A549 (cell line): Measurements from ENCODE around the gene WNT3A. TPM values are rescaled to one million over a fixed set of nuclear protein-coding genes. Genes with fewer than 3 reads are reported as not detected.

Experiments used
- ATAC-seq, 2 experiments: fragments of 200-7000 bp in 1 of 2; fragments of >200 bp in 1 of 2; cut with Nextera tagmentation in 1 of 2; cut with Tn5 transposase in 1 of 2; 3 replicates each; pipeline versions ENCODE4 v1.8.0 to v1.9.1; 2018 to 2020; ENCODE audit warnings: mild to moderate bottlenecking in 1 of 2, moderate library complexity in 1 of 2
- CTCF ChIA-PET: fragments of 300-600 bp; sonication (Branson Sonifier 250); formaldehyde crosslinking; extraction: SDS; loops from one replicate; lab custom pipeline; 2021; ENCODE audit warnings: antibody characterized with exemption, inconsistent platforms; lab: Yijun Ruan, JAX
- POLR2A ChIA-PET: fragments of 350-600 bp; formaldehyde crosslinking; extraction: SDS; loops from one replicate; lab custom pipeline; 2021; ENCODE audit warnings: antibody characterized with exemption, inconsistent platforms; lab: Yijun Ruan, JAX
- DNase-seq, 2 experiments: peaks; one replicate each; pipeline versions ENCODE4 v3.0.0 to v3.0.0-alpha.2; 2011 to 2016; ENCODE audit warnings: low read depth in 1 of 2, low spot score in 1 of 2
- FAIRE-seq: peaks from 2 replicates; lab custom pipeline; 2011; peaks lifted over from hg19 to GRCh38; lab: Jason Lieb, UNC
- H3K27ac ChIP-seq, 2 experiments: fragments of >200 bp; sonication (Bioruptor Twin); formaldehyde crosslinking; 3 replicates each; pipeline ENCODE4 v1.5.1; 2016 to 2017
- H3K4me1 ChIP-seq: fragments of >200 bp; sonication (Bioruptor Twin); formaldehyde crosslinking; 3 replicates; pipeline ENCODE4 v1.6.1; 2016
- H3K4me2 ChIP-seq: fragments of >200 bp; sonication (Bioruptor Twin); formaldehyde crosslinking; 3 replicates; pipeline ENCODE4 v1.6.1; 2016
- H3K4me3 ChIP-seq: fragments of >200 bp; sonication (Bioruptor Twin); formaldehyde crosslinking; 3 replicates; pipeline ENCODE4 v1.5.1; 2016
- H3K9me3 ChIP-seq: fragments of >200 bp; sonication (Bioruptor Twin); formaldehyde crosslinking; 3 replicates; pipeline ENCODE4 v1.6.1; 2016
- CBX8 ChIP-seq: fragments of 200-600 bp; sonication (generic); IDR thresholded peaks from 2 replicates; pipeline ENCODE4 v1.6.1; 2016
- ELK1 ChIP-seq: fragments of 150-350 bp; IDR thresholded peaks from 2 replicates; pipeline ENCODE4 v1.6.1; 2014; ENCODE audit warnings: low read depth, mild to moderate bottlenecking, low read length
- EP300 ChIP-seq, 2 experiments: fragments of >200 bp; sonication (Bioruptor Twin); formaldehyde crosslinking; IDR thresholded peaks; 2 replicates in 1 of 2; 3 replicates in 1 of 2; pipeline ENCODE4 v1.6.1; 2016 to 2017
- FOSB ChIP-seq: fragments of 250-450 bp; sonication (Bioruptor Pico); IDR thresholded peaks from 2 replicates; pipeline ENCODE4 v1.5.0; 2020; ENCODE audit warnings: mild to moderate bottlenecking, moderate library complexity
- HEYL ChIP-seq: fragments of 250-450 bp; sonication (Bioruptor Pico); IDR thresholded peaks from 2 replicates; pipeline ENCODE4 v1.8.0; 2021; ENCODE audit warnings: mild to moderate bottlenecking, moderate library complexity
- HMGXB4 ChIP-seq: fragments of 250-450 bp; sonication (Bioruptor Pico); IDR thresholded peaks from 2 replicates; pipeline ENCODE4 v1.5.0; 2021; ENCODE audit warnings: mild to moderate bottlenecking, moderate library complexity, borderline replicate concordance
- HOXA7 ChIP-seq: fragments of 250-450 bp; sonication (Bioruptor Pico); IDR thresholded peaks from 2 replicates; pipeline ENCODE4 v1.5.0; 2020; ENCODE audit warnings: mild to moderate bottlenecking, moderate library complexity
- HOXB13 ChIP-seq: fragments of 250-450 bp; sonication (Bioruptor Pico); IDR thresholded peaks from 2 replicates; pipeline ENCODE4 v1.5.0; 2020; ENCODE audit warnings: low read depth, mild to moderate bottlenecking, moderate library complexity
- KDM5A ChIP-seq: fragments of 200-600 bp; sonication (generic); IDR thresholded peaks from 2 replicates; pipeline ENCODE4 v1.6.1; 2016; ENCODE audit warnings: antibody characterized with exemption, mild to moderate bottlenecking
- MAFK ChIP-seq: fragments of 450-650 bp; IDR thresholded peaks from 2 replicates; pipeline ENCODE4 v1.6.1; 2014; ENCODE audit not compliant: partially characterized antibody
- MAX ChIP-seq: IDR thresholded peaks from 2 replicates; pipeline ENCODE4 v1.6.1; 2012
- NPAS2 ChIP-seq: fragments of 250-450 bp; sonication (Bioruptor Pico); IDR thresholded peaks from 2 replicates; pipeline ENCODE4 v1.8.0; 2022; ENCODE audit warnings: mild to moderate bottlenecking, moderate library complexity, borderline replicate concordance
- NR3C1 ChIP-seq: fragments of >200 bp; sonication (Bioruptor Twin); formaldehyde crosslinking; IDR thresholded peaks from 3 replicates; pipeline ENCODE4 v1.6.1; 2017
- PHF8 ChIP-seq: fragments of 200-600 bp; sonication (generic); IDR thresholded peaks from 2 replicates; pipeline ENCODE4 v1.6.1; 2016; ENCODE audit warnings: low read depth, mild to moderate bottlenecking, antibody characterized with exemption, moderate library complexity, borderline replicate concordance
- POLR2A ChIP-seq: IDR thresholded peaks from 2 replicates; pipeline ENCODE4 v1.6.1; 2012; ENCODE audit warnings: mild to moderate bottlenecking, low read length
- RCOR1 ChIP-seq: fragments of 150-350 bp; IDR thresholded peaks from 2 replicates; pipeline ENCODE4 v1.6.1; 2014; ENCODE audit warnings: antibody characterized with exemption, low read length, low read depth
- TP53 ChIP-seq: fragments of 250-450 bp; sonication (Bioruptor Pico); IDR thresholded peaks from 2 replicates; pipeline ENCODE4 v1.5.0; 2021; ENCODE audit warnings: mild to moderate bottlenecking, moderate library complexity
- ZC3H11A ChIP-seq: fragments of 450-650 bp; IDR thresholded peaks from 2 replicates; pipeline ENCODE4 v1.6.1; 2014; ENCODE audit warnings: antibody characterized with exemption, mild to moderate bottlenecking
- WGBS: methylation state at CpG from one replicate; pipeline ENCODE4 v1.1.6; 2017; ENCODE audit errors: missing lambda C conversion rate; 5-methylcytosine and 5-hydroxymethylcytosine counted together
- polyA plus RNA-seq, 4 experiments: library from polyadenylated mRNA; depleted of rRNA in 3 of 4; stranded (reverse); fragments of >200 nt; fragmentation: RNase III in 1 of 4; extraction: RNeasy Plus Mini Kit Qiagen cat#74134 plus additional on column Dnase treatment in 1 of 4; gene quantifications; 2 replicates in 3 of 4; 3 replicates in 1 of 4; pipeline ENCODE4 v1.2.3, GENCODE V29; 2011 to 2017
- TF ChIP-seq, protein P1 (sequence below): fragments of >200 bp; sonication (Bioruptor Twin); formaldehyde crosslinking; IDR thresholded peaks from 3 replicates; pipeline ENCODE4 v1.5.1; 2016
- TF ChIP-seq, protein P2 (sequence below): fragments of 200-600 bp; sonication (generic); IDR thresholded peaks from 2 replicates; pipeline ENCODE4 v1.6.1; 2016; ENCODE audit warnings: antibody characterized with exemption, mild to moderate bottlenecking, moderate library complexity

WNT3A gene
- polyA plus RNA-seq, 2 of the 4 experiments (the other 2 are of a cell fraction) = not detected

- CTCF ChIA-PET = interaction anchor here (0.6 to 4.1 kb wide), 4 partner anchors 17 to 55 kb away, joined by 3 to 25 read pairs (median 4); no protein-coding TSS in a partner anchor
- ATAC-seq (peak in 1 of 2 experiments; percentile 26; a peak in 4 of 6 replicates), FAIRE-seq (no peak), DNase-seq (no peak)
- no peak for TF ChIP-seq HEYL (CRISPR knock-in tag)
- TF ChIP-seq FOSB (CRISPR knock-in tag) = no peak
- TF ChIP-seq, protein P1, sequence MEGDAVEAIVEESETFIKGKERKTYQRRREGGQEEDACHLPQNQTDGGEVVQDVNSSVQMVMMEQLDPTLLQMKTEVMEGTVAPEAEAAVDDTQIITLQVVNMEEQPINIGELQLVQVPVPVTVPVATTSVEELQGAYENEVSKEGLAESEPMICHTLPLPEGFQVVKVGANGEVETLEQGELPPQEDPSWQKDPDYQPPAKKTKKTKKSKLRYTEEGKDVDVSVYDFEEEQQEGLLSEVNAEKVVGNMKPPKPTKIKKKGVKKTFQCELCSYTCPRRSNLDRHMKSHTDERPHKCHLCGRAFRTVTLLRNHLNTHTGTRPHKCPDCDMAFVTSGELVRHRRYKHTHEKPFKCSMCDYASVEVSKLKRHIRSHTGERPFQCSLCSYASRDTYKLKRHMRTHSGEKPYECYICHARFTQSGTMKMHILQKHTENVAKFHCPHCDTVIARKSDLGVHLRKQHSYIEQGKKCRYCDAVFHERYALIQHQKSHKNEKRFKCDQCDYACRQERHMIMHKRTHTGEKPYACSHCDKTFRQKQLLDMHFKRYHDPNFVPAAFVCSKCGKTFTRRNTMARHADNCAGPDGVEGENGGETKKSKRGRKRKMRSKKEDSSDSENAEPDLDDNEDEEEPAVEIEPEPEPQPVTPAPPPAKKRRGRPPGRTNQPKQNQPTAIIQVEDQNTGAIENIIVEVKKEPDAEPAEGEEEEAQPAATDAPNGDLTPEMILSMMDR = no peak
- TF ChIP-seq ZC3H11A = no peak
- TF ChIP-seq HMGXB4 (CRISPR knock-in tag) = no peak
- TF ChIP-seq HOXB13 (CRISPR knock-in tag) = no peak
- TF ChIP-seq RCOR1 = no peak
- TF ChIP-seq EP300 (IDR thresholded peaks at IDR 0.05) = no peak
- TF ChIP-seq ELK1 = no peak
- Histone ChIP-seq H3K27ac (peak overlapping the region in 1 of 2 experiments; percentile 84; a peak in 4 of 6 replicates), H3K4me3 (peak overlapping the region; percentile 59), H3K4me1 (peaks cover 12% of the 10 kb centered on the region; the same call in 2 of the 3 replicates), H3K4me2 (peak overlapping the region; percentile 98), H3K9me3 (peaks cover 5% of the 10 kb centered on the region; the same call in 2 of the 3 replicates)
- 55% methylated on average over 28 of the region's 66 CpGs for WGBS
- POLR2A ChIA-PET = no interaction called here
Observed at GRCh38 chr1:228058949-228059633, 52.3 kb downstream of the WNT3A start.

DNA sequence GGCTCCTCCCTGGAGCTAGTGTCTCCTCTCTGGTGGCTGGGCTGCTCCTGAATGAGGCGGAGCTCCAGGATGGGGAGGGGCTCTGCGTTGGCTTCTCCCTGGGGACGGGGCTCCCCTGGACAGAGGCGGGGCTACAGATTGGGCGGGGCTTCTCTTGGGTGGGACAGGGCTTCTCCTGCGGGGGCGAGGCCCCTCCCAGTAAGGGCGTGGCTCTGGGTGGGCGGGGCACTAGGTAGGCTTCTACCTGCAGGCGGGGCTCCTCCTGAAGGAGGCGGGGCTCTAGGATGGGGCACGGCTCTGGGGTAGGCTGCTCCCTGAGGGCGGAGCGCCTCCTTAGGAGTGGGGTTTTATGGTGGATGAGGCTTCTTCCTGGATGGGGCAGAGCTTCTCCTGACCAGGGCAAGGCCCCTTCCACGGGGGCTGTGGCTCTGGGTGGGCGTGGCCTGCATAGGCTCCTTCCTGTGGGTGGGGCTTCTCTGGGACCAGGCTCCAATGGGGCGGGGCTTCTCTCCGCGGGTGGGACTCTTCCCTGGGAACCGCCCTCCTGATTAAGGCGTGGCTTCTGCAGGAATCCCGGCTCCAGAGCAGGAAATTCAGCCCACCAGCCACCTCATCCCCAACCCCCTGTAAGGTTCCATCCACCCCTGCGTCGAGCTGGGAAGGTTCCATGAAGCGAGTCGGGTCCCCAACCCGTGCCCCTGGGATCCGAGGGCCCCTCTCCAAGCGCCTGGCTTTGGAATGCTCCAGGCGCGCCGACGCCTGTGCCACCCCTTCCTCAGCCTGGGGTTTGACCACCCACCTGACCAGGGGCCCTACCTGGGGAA lies 53.0 kb downstream of the WNT3A start:
- ATAC-seq (peak; percentile 69 to 84), FAIRE-seq (no peak), DNase-seq (peak; percentile 73 to 88)
- Histone ChIP-seq H3K27ac (peak overlapping the region; percentile 64 to 84), H3K4me2 (peak overlapping the region; percentile 98), H3K4me3 (peak overlapping the region; percentile 59), H3K9me3 (peaks cover 4% of the 10 kb centered on the region; the same call in 2 of the 3 replicates), H3K4me1 (peaks cover 12% of the 10 kb centered on the region; the same call in 2 of the 3 replicates)
- 0% methylated on average over 11 of the region's 33 CpGs for WGBS
- TF ChIP-seq PHF8 (peak; percentile 23; the same call in 1 of the 2 replicates), HOXA7 (CRISPR knock-in tag) (no peak), POLR2A (0 out of 2 replicates have a peak, but pooled peaks have one; percentile 11), NPAS2 (CRISPR knock-in tag) (no peak), MAX (peak; percentile 36; the same call in 1 of the 2 replicates), CBX8 (no peak), MAFK (no peak), TP53 (CRISPR knock-in tag) (no peak), KDM5A (no peak), NR3C1 (no peak), ZC3H11A (no peak)
- TF ChIP-seq, protein P2, sequence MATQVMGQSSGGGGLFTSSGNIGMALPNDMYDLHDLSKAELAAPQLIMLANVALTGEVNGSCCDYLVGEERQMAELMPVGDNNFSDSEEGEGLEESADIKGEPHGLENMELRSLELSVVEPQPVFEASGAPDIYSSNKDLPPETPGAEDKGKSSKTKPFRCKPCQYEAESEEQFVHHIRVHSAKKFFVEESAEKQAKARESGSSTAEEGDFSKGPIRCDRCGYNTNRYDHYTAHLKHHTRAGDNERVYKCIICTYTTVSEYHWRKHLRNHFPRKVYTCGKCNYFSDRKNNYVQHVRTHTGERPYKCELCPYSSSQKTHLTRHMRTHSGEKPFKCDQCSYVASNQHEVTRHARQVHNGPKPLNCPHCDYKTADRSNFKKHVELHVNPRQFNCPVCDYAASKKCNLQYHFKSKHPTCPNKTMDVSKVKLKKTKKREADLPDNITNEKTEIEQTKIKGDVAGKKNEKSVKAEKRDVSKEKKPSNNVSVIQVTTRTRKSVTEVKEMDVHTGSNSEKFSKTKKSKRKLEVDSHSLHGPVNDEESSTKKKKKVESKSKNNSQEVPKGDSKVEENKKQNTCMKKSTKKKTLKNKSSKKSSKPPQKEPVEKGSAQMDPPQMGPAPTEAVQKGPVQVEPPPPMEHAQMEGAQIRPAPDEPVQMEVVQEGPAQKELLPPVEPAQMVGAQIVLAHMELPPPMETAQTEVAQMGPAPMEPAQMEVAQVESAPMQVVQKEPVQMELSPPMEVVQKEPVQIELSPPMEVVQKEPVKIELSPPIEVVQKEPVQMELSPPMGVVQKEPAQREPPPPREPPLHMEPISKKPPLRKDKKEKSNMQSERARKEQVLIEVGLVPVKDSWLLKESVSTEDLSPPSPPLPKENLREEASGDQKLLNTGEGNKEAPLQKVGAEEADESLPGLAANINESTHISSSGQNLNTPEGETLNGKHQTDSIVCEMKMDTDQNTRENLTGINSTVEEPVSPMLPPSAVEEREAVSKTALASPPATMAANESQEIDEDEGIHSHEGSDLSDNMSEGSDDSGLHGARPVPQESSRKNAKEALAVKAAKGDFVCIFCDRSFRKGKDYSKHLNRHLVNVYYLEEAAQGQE = no peak
- POLR2A ChIA-PET = interaction anchor here (0.6 kb wide), 1 partner anchor 249 kb away, joined by 3 read pairs; no protein-coding TSS in a partner anchor
- CTCF ChIA-PET = interaction anchor here (0.8 to 4.1 kb wide), 7 partner anchors 9 to 61 kb away, joined by 3 to 25 read pairs (median 4); partner anchors contain the start of gene ARF1
